Measurements from ENCODE around the gene ADAM15.

Gene ADAM15

DNA sequence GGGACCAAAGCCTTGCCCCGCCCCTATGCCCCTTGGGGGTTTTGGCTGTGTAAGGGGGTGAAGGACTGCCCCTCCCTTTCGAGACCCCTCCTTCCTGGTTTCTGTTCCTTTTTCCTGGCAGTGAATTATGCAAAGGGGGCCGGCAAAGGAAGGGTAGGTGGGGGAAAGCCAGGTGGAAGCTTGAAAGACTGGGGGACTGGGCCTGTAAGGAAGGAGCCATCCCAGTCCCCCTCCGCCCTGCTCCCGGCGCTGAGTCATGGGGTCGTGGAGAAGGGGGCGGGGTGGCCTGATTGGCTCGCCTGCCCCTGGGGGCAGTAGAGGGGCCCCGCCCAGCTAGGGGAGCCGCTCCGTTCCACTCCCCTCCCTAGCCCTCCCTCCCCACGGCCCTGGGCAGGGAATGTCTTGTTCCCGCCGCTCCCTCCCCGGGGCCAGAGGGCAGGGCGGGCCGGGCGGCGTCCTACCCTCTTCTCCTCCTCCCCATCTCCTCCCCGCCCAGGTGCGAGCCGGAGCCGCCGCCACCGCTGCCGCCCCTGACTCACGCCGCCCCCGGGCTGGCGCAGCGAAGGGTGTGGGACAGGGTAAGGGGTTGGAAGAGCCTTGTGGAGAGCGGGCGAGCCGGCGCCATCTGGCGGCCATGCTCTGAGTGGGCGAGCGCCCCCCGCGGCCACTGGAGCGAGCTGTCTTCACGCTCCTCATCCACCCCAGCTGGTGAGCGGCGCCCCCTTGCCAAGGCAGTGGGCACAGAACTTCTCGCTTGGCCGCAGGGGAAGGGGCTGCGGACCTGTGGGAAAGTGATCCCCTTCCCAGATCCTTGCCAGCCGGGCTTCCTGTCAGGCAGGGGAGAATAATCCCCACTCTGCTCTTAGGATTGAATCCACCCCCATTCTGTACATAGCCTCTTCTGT is 33.8 kb upstream of the ADAM15 start:
- no peak for DNase-seq (ENCODE audit: low read depth)
- H3K4me3 ChIP-seq (ENCODE audit: low read depth, low read length), result no peak overlapping the region
- TF ChIP-seq, protein P1, sequence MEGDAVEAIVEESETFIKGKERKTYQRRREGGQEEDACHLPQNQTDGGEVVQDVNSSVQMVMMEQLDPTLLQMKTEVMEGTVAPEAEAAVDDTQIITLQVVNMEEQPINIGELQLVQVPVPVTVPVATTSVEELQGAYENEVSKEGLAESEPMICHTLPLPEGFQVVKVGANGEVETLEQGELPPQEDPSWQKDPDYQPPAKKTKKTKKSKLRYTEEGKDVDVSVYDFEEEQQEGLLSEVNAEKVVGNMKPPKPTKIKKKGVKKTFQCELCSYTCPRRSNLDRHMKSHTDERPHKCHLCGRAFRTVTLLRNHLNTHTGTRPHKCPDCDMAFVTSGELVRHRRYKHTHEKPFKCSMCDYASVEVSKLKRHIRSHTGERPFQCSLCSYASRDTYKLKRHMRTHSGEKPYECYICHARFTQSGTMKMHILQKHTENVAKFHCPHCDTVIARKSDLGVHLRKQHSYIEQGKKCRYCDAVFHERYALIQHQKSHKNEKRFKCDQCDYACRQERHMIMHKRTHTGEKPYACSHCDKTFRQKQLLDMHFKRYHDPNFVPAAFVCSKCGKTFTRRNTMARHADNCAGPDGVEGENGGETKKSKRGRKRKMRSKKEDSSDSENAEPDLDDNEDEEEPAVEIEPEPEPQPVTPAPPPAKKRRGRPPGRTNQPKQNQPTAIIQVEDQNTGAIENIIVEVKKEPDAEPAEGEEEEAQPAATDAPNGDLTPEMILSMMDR (IDR thresholded peaks at IDR 0.05; ENCODE audit: control insufficient read depth, extremely low read depth, insufficient read depth), result peak; percentile 16; the same call in 1 of the 2 replicates

GRCh38 chr1:155017946-155018316 is 33.2 kb upstream of the ADAM15 start:
- H3K4me3 ChIP-seq (ENCODE audit: low read depth, low read length), result no peak overlapping the region
- DNase-seq (ENCODE audit: low read depth), result no peak
- TF ChIP-seq, protein P1 (IDR thresholded peaks at IDR 0.05; ENCODE audit: control insufficient read depth, extremely low read depth, insufficient read depth), result no peak

- no peak for DNase-seq (ENCODE audit: low read depth)
- H3K4me3 ChIP-seq (ENCODE audit: low read depth, low read length), result no peak overlapping the region
- TF ChIP-seq, protein P1 (IDR thresholded peaks at IDR 0.05; ENCODE audit: control insufficient read depth, extremely low read depth, insufficient read depth), result no peak
These were observed 32.3 kb upstream of the ADAM15 start for GRCh38 chr1:155018617-155019348.

DNA sequence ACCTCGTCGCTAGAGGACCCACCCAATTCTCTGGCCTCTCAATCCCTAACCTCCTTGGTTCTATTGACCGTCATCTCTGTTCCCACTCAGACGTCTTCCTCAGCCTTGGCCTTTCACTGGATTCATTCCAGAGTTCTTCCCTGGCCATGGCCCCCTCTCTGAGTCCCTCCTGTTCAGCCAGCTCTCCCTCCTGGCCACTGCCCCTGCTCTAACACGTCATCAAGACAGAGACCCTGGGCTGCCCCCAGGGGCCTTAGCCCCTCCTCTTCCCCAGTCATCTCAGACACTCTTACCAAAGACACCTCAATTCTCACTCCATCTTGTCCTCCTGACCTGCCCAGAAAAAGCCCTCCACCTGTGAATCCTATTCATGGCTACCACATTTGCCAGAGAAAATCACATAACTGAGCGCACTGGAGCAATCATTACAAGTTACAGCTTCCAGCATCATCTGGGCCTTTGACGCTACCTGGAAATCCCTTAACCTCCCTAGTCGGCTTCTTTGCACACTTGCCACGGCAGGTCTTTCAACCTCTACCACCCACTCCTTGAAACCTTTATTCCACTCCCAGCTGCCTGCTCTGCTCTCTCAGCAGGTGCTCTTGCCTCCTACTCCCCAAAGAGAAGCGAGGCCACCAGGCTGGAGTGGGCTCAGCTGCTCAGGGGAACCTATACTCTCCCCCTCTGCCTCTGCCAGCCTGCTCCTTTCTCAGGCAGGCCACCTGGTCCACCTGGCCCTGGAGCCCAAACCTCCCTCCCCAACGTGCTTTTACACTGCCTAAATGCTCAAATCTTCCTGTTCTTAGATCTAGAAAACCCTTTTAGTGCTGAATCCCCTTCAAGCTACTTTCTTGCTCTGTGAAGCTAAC is 31.5 kb upstream of the ADAM15 start:
- no peak for DNase-seq (ENCODE audit: low read depth)
- no peak overlapping the region for H3K4me3 ChIP-seq (ENCODE audit: low read depth, low read length)
- TF ChIP-seq, protein P1 (IDR thresholded peaks at IDR 0.05; ENCODE audit: control insufficient read depth, extremely low read depth, insufficient read depth), result no peak

DNA sequence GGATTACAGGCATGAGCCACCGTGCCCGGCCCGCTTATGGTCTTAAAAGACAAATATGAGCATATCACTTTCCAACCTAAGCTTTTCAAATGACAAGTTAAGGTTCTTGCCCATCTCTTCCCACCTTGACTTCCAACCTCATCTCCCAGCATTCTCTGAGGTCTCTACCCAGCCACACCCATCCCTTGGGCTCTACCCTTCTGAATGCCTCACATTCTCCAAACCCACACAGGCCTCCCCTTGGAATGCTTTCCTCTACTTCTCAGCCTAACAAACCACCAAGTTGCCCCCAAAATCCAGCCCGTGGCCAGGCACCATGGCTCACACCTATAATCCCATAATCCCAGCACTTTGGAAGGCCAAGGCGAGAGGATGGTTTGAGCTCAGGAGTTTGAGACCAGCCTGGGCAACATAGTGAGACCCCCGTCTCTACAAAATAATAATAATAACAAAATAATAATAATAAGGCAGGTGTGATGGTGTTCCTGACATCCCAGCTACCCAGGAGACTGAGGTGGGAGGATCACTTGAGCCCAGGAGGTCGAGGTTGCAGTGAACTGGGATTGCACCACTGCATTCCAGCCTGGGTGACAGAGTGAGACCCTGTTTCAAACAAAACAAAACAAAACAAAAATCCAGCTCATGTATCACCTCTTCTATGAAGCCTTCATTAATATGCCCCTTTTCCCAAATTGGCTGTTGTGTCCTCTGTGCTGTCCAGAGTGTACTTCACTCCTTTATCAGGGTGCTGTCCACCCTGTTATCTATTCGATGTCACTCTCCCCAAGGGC is 28.8 kb upstream of the ADAM15 start:
- H3K4me3 ChIP-seq (ENCODE audit: low read depth, low read length), result no peak overlapping the region
- no peak for DNase-seq (ENCODE audit: low read depth)
- TF ChIP-seq, protein P1 (IDR thresholded peaks at IDR 0.05; ENCODE audit: control insufficient read depth, extremely low read depth, insufficient read depth), result no peak

GRCh38 chr1:155022927-155023236 is 28.2 kb upstream of the ADAM15 start:
- no peak overlapping the region for H3K4me3 ChIP-seq (ENCODE audit: low read depth, low read length)
- DNase-seq (ENCODE audit: low read depth), result peak; percentile 84

More at GRCh38 chr1:155022927-155023236, 28.2 kb upstream of the ADAM15 start:
- TF ChIP-seq, protein P1 (IDR thresholded peaks at IDR 0.05; ENCODE audit: control insufficient read depth, extremely low read depth, insufficient read depth), result no peak
